ENCODE results near the gene GPATCH1.

GRCh38 chr19:33089010-33089409 is 8.0 kb downstream of the GPATCH1 start:
- no peak for TF ChIP-seq CTCF (IDR thresholded peaks at IDR 0.05; ENCODE audit: low read depth, low read length, poor library complexity, severe bottlenecking)
- no peak for TF ChIP-seq EZH2phosphoT487 (IDR thresholded peaks at IDR 0.05; ENCODE audit: borderline replicate concordance, low read length)
